ENCODE data around the gene LTB. TPM values are rescaled to one million over a fixed set of nuclear protein-coding genes. Genes with fewer than 3 reads are reported as not detected.

Gene LTB
- total RNA-seq, 1 experiment from 2014 or later = not detected

GRCh38 chr6:31621991-31622390 lies 39.8 kb upstream of the LTB start:
- Mint-ChIP-seq H3K4me3 (ENCODE audit: unreplicated experiment) (peak overlapping the region; percentile 83), H3K9me3 (ENCODE audit: unreplicated experiment) (no peaks in the 10 kb centered on the region), H3K36me3 (ENCODE audit: insufficient read depth, unreplicated experiment) (peaks cover 68% of the 10 kb centered on the region), H3K4me1 (ENCODE audit: low read depth, unreplicated experiment) (peaks cover 12% of the 10 kb centered on the region), H3K27ac (ENCODE audit: unreplicated experiment) (peak overlapping the region; percentile 99), H3K27me3 (ENCODE audit: insufficient read depth, unreplicated experiment) (no peaks in the 10 kb centered on the region)
- Histone ChIP-seq H3K36me3 (ENCODE audit: control insufficient read depth, insufficient read depth, low read length) (peaks cover 18% of the 10 kb centered on the region), H3K4me3 (ENCODE audit: low read depth, low read length) (peak overlapping the region; percentile 77), H3K27me3 (replicated peaks; ENCODE audit: control insufficient read depth, insufficient read depth, low read length) (no peaks in the 10 kb centered on the region), H3K9me3 (no peaks in the 10 kb centered on the region), H3K4me1 (peaks cover 9% of the 10 kb centered on the region)
- DNase-seq = no peak
- BruUV-seq (replicated peaks) = no TSS peak
- ChIA-PET CTCF (no interaction called here), POLR2A (interaction anchor here (0.5 to 1.4 kb wide), 4 partner anchors 30 to 43 kb away, joined by 3 to 4 read pairs (median 4); partner anchors contain the start of genes APOM, BAG6, C6orf47 and GPANK1)
- no peak for TF ChIP-seq CTCF (IDR thresholded peaks at IDR 0.05; ENCODE audit: insufficient read depth in 1 of 2, low read depth in 1 of 2, low read length in 1 of 2, severe bottlenecking in 1 of 2, unreplicated experiment in 1 of 2)
- intact Hi-C loops (cut with micrococcal nuclease; ENCODE audit: unreplicated experiment) = loop anchor here (2.0 kb wide), 1 partner anchor 31 kb away; the partner anchor contains the start of gene BAG6

- no peaks in the 10 kb centered on the region for H3K9me3 Mint-ChIP-seq (ENCODE audit: unreplicated experiment)
- H3K4me1 Mint-ChIP-seq (ENCODE audit: low read depth, unreplicated experiment) = peaks cover 12% of the 10 kb centered on the region
- ChIA-PET CTCF (interaction anchor here (1.0 kb wide), 1 partner anchor 36 kb away, joined by 3 read pairs; the partner anchor contains the start of gene LST1), POLR2A (interaction anchor here (0.5 to 1.8 kb wide), 4 partner anchors 31 to 43 kb away, joined by 3 to 13 read pairs (median 4); partner anchors contain the start of genes APOM, BAG6, C6orf47 and GPANK1)
- H3K36me3 ChIP-seq (ENCODE audit: control insufficient read depth, insufficient read depth, low read length) = peaks cover 16% of the 10 kb centered on the region
- BruUV-seq (replicated peaks) = TSS peak; percentile 62
- peaks cover 9% of the 10 kb centered on the region for H3K4me1 ChIP-seq
- no peak for DNase-seq
- H3K4me3 Mint-ChIP-seq (ENCODE audit: unreplicated experiment) = peak overlapping the region; percentile 83
- H3K4me3 ChIP-seq (ENCODE audit: low read depth, low read length) = peak overlapping the region; percentile 77
- peaks cover 62% of the 10 kb centered on the region for H3K36me3 Mint-ChIP-seq (ENCODE audit: insufficient read depth, unreplicated experiment)
- H3K27ac Mint-ChIP-seq (ENCODE audit: unreplicated experiment) = peak overlapping the region; percentile 99
- intact Hi-C loops (cut with micrococcal nuclease; ENCODE audit: unreplicated experiment) = loop anchor here (2.0 kb wide), 1 partner anchor 31 kb away; the partner anchor contains the start of gene BAG6
- H3K27me3 Mint-ChIP-seq (ENCODE audit: insufficient read depth, unreplicated experiment) = no peaks in the 10 kb centered on the region
- no peak for TF ChIP-seq CTCF (IDR thresholded peaks at IDR 0.05; ENCODE audit: insufficient read depth in 1 of 2, low read depth in 1 of 2, low read length in 1 of 2, severe bottlenecking in 1 of 2, unreplicated experiment in 1 of 2)
- H3K9me3 ChIP-seq = no peaks in the 10 kb centered on the region
- H3K27me3 ChIP-seq (replicated peaks; ENCODE audit: control insufficient read depth, insufficient read depth, low read length) = no peaks in the 10 kb centered on the region
Observed at GRCh38 chr6:31621320-31621939, 39.2 kb upstream of the LTB start.

- Histone ChIP-seq H3K9me3 (no peaks in the 10 kb centered on the region), H3K4me3 (ENCODE audit: low read depth, low read length) (peak within 1 kb of the TSS; percentile 77), H3K4me1 (peaks cover 13% of the 10 kb centered on the region), H3K36me3 (ENCODE audit: control insufficient read depth, insufficient read depth, low read length) (peaks cover 14% of the 10 kb centered on the region), H3K27me3 (replicated peaks; ENCODE audit: control insufficient read depth, insufficient read depth, low read length) (no peaks in the 10 kb centered on the region)
- ChIA-PET CTCF (interaction anchor here (0.6 to 1.0 kb wide), 3 partner anchors 35 to 507 kb away, joined by 3 to 4 read pairs (median 3); partner anchors contain the start of genes ATF6B and LST1), POLR2A (interaction anchor here (0.6 to 1.8 kb wide), 4 partner anchors 32 to 1117 kb away, joined by 3 to 13 read pairs (median 4); partner anchors contain the start of genes BAG6, C6orf47 and DDX39B)
- H3K9me3 Mint-ChIP-seq (ENCODE audit: unreplicated experiment) = no peaks in the 10 kb centered on the region
- peak; percentile 81 to 87 for DNase-seq
- intact Hi-C loops (cut with micrococcal nuclease; ENCODE audit: unreplicated experiment) = loop anchor here (1.0 to 2.0 kb wide), 3 partner anchors 32 to 74 kb away; partner anchors contain the start of genes ATP6V1G2 and BAG6
- TF ChIP-seq CTCF (IDR thresholded peaks at IDR 0.05; ENCODE audit: insufficient read depth in 1 of 2, low read depth in 1 of 2, low read length in 1 of 2, severe bottlenecking in 1 of 2, unreplicated experiment in 1 of 2) = no peak
- peaks cover 12% of the 10 kb centered on the region for H3K4me1 Mint-ChIP-seq (ENCODE audit: low read depth, unreplicated experiment)
- H3K4me3 Mint-ChIP-seq (ENCODE audit: unreplicated experiment) = peak within 1 kb of the TSS; percentile 83
- no TSS peak for BruUV-seq (replicated peaks)
- no peaks in the 10 kb centered on the region for H3K27me3 Mint-ChIP-seq (ENCODE audit: insufficient read depth, unreplicated experiment)
- H3K36me3 Mint-ChIP-seq (ENCODE audit: insufficient read depth, unreplicated experiment) = peaks cover 56% of the 10 kb centered on the region
- H3K27ac Mint-ChIP-seq (ENCODE audit: unreplicated experiment) = peak within 1 kb of the TSS; percentile 99
Observed at GRCh38 chr6:31620586-31621319, 38.5 kb upstream of the LTB start, which contains the start of gene PRRC2A. TSS of gene PRRC2A (plus strand) at chr6:31620715. CDS start at chr6:31622790, 2,075 bp downstream.
